GM13976 (cell line): ENCODE results near the gene ANXA1.

ENCODE experiments used
- DNase-seq: peaks from one replicate; pipeline ENCODE4 v3.0.0; 2012; ENCODE audit warnings: low spot score
- CTCF ChIP-seq: IDR thresholded peaks from 2 replicates; pipeline ENCODE4 v1.5.1; 2012; ENCODE audit warnings: borderline replicate concordance, mild to moderate bottlenecking; ENCODE audit not compliant: insufficient read depth; ENCODE audit errors: extremely low read depth, missing control alignments, control extremely low read depth
- in situ Hi-C: fragments of 300-500 bp; cut with MboI; formaldehyde crosslinking; loops from one replicate; pipeline ENCODE4 v1.12.0; 2022; ENCODE audit warnings: low sequenced_read_pairs, mixed read lengths, inconsistent platforms; ENCODE audit not compliant: unreplicated experiment

Gene ANXA1

DNA sequence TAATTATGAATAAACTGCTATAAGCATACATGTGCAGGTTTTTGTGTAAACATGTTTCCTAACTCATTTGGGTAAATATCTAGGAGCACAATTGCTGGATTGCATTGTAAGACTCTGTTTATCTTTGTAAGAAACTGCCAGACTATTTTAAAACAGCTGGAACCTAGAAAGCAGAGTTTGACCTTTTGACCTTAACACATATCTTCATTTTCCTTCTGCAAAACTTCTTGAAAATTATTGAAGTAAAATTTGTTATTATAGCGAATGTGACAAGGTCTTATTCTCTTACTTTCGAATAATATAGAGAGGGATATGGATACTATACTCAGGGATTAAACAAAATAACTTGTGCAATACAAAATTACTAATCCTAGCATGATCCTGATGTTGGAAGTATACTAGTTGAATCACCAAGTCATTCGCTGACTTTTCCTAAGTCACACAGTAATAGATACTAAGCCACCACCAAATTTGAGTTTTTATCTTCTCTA, 3.2 kb upstream of the ANXA1 start:
- in situ Hi-C loops: no loop called here
- TF ChIP-seq CTCF: no peak
- no peak for DNase-seq

- no peak for TF ChIP-seq CTCF
- in situ Hi-C loops: no loop called here
- peak; percentile 24 for DNase-seq
Measured at GRCh38 chr9:73149371-73150067, 2.1 kb upstream of the ANXA1 start.

DNA sequence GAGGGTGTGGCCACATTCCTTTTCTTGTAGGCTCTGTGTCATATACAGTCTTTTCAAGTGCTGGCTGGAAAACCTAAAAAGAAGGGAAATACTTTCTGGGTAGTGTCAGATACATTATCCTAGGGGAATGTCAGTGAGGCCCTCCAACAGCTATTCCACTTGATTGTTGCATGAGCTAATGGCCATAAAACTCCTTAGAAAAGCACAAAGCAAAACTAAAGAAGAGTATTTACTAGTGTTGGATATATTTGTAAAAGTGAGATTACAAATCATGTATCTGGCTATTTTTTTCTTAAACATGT, 829 bp downstream of the ANXA1 start:
- no peak for TF ChIP-seq CTCF
- no peak for DNase-seq
- in situ Hi-C loops: no loop called here

GRCh38 chr9:73152953-73153352, 1.3 kb downstream of the ANXA1 start:
- DNase-seq: no peak
- TF ChIP-seq CTCF: no peak
- in situ Hi-C loops: no loop called here

DNA sequence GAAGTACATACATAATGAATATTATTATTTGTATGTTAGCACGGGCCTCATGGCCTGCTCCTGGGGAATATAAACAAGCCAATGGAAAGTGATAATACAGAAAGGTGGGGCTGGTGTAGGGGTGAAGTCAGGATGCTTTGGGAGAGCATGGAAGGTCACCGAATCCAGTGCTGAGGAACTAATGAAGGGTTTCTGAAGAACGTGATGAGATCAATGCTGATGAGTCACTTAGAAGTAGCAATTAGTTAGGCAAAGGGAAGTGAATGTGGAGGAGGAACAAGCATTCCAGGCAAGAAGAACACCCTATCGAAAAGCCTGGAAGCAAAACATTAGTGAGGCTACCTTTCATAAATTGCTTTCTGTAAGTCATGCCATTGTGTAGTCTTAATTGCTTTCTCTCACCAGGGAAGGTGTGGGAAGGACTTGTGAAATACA, 2.1 kb downstream of the ANXA1 start:
- in situ Hi-C loops: no loop called here
- DNase-seq: no peak
- no peak for TF ChIP-seq CTCF

- TF ChIP-seq CTCF: no peak
- in situ Hi-C loops: no loop called here
- no peak for DNase-seq
Measured at GRCh38 chr9:73154271-73154670, 2.6 kb downstream of the ANXA1 start.
